HG03025 (cell line): ENCODE data around the gene RAP1GAP2.

ENCODE experiments used
- ATAC-seq: cut with Tn5 transposase; IDR thresholded peaks from one replicate; pipeline ENCODE4 v1.9.1; 2021; ENCODE audit warnings: mild to moderate bottlenecking, moderate library complexity; ENCODE audit not compliant: unreplicated experiment, low FRiP score

Gene RAP1GAP2

GRCh38 chr17:2939714-2940351, 143.6 kb downstream of the RAP1GAP2 start:
- no peak for ATAC-seq

- ATAC-seq, result no peak
Observed at GRCh38 chr17:2940352-2940751, 144.1 kb downstream of the RAP1GAP2 start.

- no peak for ATAC-seq
Observed at GRCh38 chr17:2943981-2944380, 147.7 kb downstream of the RAP1GAP2 start.

GRCh38 chr17:2945299-2945698, 149.1 kb downstream of the RAP1GAP2 start:
- ATAC-seq, result no peak

GRCh38 chr17:2946144-2946543, 149.9 kb downstream of the RAP1GAP2 start:
- ATAC-seq, result no peak

GRCh38 chr17:2947588-2947950, 151.3 kb downstream of the RAP1GAP2 start:
- no peak for ATAC-seq

- ATAC-seq, result no peak
Observed at GRCh38 chr17:2947996-2948550, 151.8 kb downstream of the RAP1GAP2 start.

GRCh38 chr17:2948721-2949468, 152.7 kb downstream of the RAP1GAP2 start:
- ATAC-seq, result no peak

GRCh38 chr17:2949469-2950044, 153.3 kb downstream of the RAP1GAP2 start:
- ATAC-seq, result no peak

GRCh38 chr17:2950846-2951245, 154.6 kb downstream of the RAP1GAP2 start:
- ATAC-seq, result no peak

GRCh38 chr17:2952174-2952845, 156.1 kb downstream of the RAP1GAP2 start:
- ATAC-seq, result no peak

- ATAC-seq, result no peak
Observed at GRCh38 chr17:2954898-2955445, 158.7 kb downstream of the RAP1GAP2 start.

- ATAC-seq, result no peak
Observed at GRCh38 chr17:2955931-2956582, 159.8 kb downstream of the RAP1GAP2 start.

GRCh38 chr17:2957631-2958286, 161.5 kb downstream of the RAP1GAP2 start:
- no peak for ATAC-seq

GRCh38 chr17:2958706-2959222, 162.5 kb downstream of the RAP1GAP2 start:
- no peak for ATAC-seq

GRCh38 chr17:2959371-2960130, 163.3 kb downstream of the RAP1GAP2 start:
- no peak for ATAC-seq

GRCh38 chr17:2961446-2961845, 165.2 kb downstream of the RAP1GAP2 start:
- ATAC-seq, result no peak

- no peak for ATAC-seq
Observed at GRCh38 chr17:2962236-2962635, 166.0 kb downstream of the RAP1GAP2 start.

GRCh38 chr17:2962729-2963128, 166.5 kb downstream of the RAP1GAP2 start:
- ATAC-seq, result no peak
